ENCODE results near the gene ZHX3. TPM values are rescaled to one million over a fixed set of nuclear protein-coding genes. Genes with fewer than 3 reads are reported as not detected.

ZHX3 gene
- total RNA-seq, 1 experiment from 2014 or later = 9.6 TPM

- ATAC-seq (no peak), DNase-seq (ENCODE audit: low spot score) (no peak)
- Mint-ChIP-seq H3K4me3 (no peak overlapping the region), H3K27ac (no peak overlapping the region), H3K36me3 (no peaks in the 10 kb centered on the region), H3K4me1 (no peaks in the 10 kb centered on the region), H3K27me3 (ENCODE audit: low read depth) (no peaks in the 10 kb centered on the region), H3K9me3 (no peaks in the 10 kb centered on the region)
- ChIA-PET POLR2A (no interaction called here), CTCF (no interaction called here)
- TF ChIP-seq ATF2 (CRISPR knock-in tag; IDR thresholded peaks at IDR 0.05; ENCODE audit: borderline replicate concordance, low read depth) (no peak), SOX15 (CRISPR knock-in tag; IDR thresholded peaks at IDR 0.05) (no peak), ZNF416 (CRISPR knock-in tag; IDR thresholded peaks at IDR 0.05) (no peak), USF1 (CRISPR knock-in tag; IDR thresholded peaks at IDR 0.05) (no peak), TEAD1 (CRISPR knock-in tag; IDR thresholded peaks at IDR 0.05) (no peak), USF2 (CRISPR knock-in tag; IDR thresholded peaks at IDR 0.05) (no peak), SMAD3 (CRISPR knock-in tag; IDR thresholded peaks at IDR 0.05; ENCODE audit: borderline replicate concordance) (no peak), RELA (CRISPR knock-in tag; IDR thresholded peaks at IDR 0.05; ENCODE audit: borderline replicate concordance) (no peak), TP53 (CRISPR knock-in tag; IDR thresholded peaks at IDR 0.05) (no peak), ATF1 (CRISPR knock-in tag; IDR thresholded peaks at IDR 0.05) (no peak), ZNF317 (CRISPR knock-in tag; IDR thresholded peaks at IDR 0.05; ENCODE audit: borderline replicate concordance, low read depth) (no peak), ZMAT4 (CRISPR knock-in tag; IDR thresholded peaks at IDR 0.05) (no peak), ELF4 (CRISPR knock-in tag; IDR thresholded peaks at IDR 0.05; ENCODE audit: low read depth) (no peak), AFF4 (CRISPR knock-in tag; IDR thresholded peaks at IDR 0.05; ENCODE audit: borderline replicate concordance) (no peak), IRF2 (CRISPR knock-in tag; IDR thresholded peaks at IDR 0.05; ENCODE audit: borderline replicate concordance, low read depth) (no peak), MXD4 (CRISPR knock-in tag; IDR thresholded peaks at IDR 0.05; ENCODE audit: borderline replicate concordance) (no peak), CREB1 (CRISPR knock-in tag; IDR thresholded peaks at IDR 0.05) (no peak)
- TF ChIP-seq, protein P1, sequence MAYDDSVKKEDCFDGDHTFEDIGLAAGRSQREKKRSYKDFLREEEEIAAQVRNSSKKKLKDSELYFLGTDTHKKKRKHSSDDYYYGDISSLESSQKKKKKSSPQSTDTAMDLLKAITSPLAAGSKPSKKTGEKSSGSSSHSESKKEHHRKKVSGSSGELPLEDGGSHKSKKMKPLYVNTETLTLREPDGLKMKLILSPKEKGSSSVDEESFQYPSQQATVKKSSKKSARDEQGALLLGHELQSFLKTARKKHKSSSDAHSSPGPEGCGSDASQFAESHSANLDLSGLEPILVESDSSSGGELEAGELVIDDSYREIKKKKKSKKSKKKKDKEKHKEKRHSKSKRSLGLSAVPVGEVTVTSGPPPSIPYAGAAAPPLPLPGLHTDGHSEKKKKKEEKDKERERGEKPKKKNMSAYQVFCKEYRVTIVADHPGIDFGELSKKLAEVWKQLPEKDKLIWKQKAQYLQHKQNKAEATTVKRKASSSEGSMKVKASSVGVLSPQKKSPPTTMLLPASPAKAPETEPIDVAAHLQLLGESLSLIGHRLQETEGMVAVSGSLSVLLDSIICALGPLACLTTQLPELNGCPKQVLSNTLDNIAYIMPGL (CRISPR knock-in tag; IDR thresholded peaks at IDR 0.05) = no peak
These were observed 38.2 kb upstream of the ZHX3 start for GRCh38 chr20:41355598-41356203.

Data from WTC11 (cell line).